Mesendoderm (in vitro differentiated cells): ENCODE results near the gene HEPHL1.

Experiments used
- DNase-seq: peaks from one replicate; pipeline ENCODE4 v3.0.0; 2013
- H2AK5ac ChIP-seq: 2 replicates; pipeline ENCODE4 v1.6.1; 2013; ENCODE audit warnings: low read length, inconsistent platforms
- H2BK120ac ChIP-seq: 2 replicates; pipeline ENCODE4 v1.6.1; 2013; ENCODE audit warnings: low read depth, mild to moderate bottlenecking, low read length, moderate library complexity, mixed read lengths
- H2BK15ac ChIP-seq: replicated peaks from 2 replicates; pipeline ENCODE4 v1.6.1; 2013; ENCODE audit warnings: low read depth, mild to moderate bottlenecking, moderate library complexity
- H2BK5ac ChIP-seq: 2 replicates; pipeline ENCODE4 v1.6.1; 2013; ENCODE audit warnings: low read length, inconsistent platforms
- H3K18ac ChIP-seq: 2 replicates; pipeline ENCODE4 v1.6.1; 2013; ENCODE audit warnings: mild to moderate bottlenecking, low read length, mixed read lengths
- H3K23ac ChIP-seq: one replicate; pipeline ENCODE4 v1.6.1; 2013; ENCODE audit warnings: low read length
- H3K27ac ChIP-seq: 2 replicates; pipeline ENCODE4 v1.5.1; 2013; ENCODE audit warnings: low read depth, mild to moderate bottlenecking, inconsistent platforms, low read length, moderate library complexity
- H3K27me3 ChIP-seq: 2 replicates; pipeline ENCODE4 v1.6.1; 2013; ENCODE audit warnings: low read length, control low read depth, mild to moderate bottlenecking, inconsistent platforms; ENCODE audit not compliant: insufficient read depth, poor library complexity
- H3K36me3 ChIP-seq: 2 replicates; pipeline ENCODE4 v1.6.1; 2013; ENCODE audit warnings: low read length, inconsistent platforms; ENCODE audit not compliant: control insufficient read depth, insufficient read depth
- H3K4ac ChIP-seq: one replicate; pipeline ENCODE4 v1.6.1; 2013; ENCODE audit warnings: low read depth, mild to moderate bottlenecking, low read length, moderate library complexity
- H3K4me1 ChIP-seq: 2 replicates; pipeline ENCODE4 v1.6.1; 2013; ENCODE audit warnings: low read depth, low read length, inconsistent platforms; ENCODE audit not compliant: control insufficient read depth
- H3K4me2 ChIP-seq: 2 replicates; pipeline ENCODE4 v1.6.1; 2013; ENCODE audit warnings: low read length
- H3K4me3 ChIP-seq: 2 replicates; pipeline ENCODE4 v1.5.1; 2013; ENCODE audit warnings: mild to moderate bottlenecking, low read length
- H3K56ac ChIP-seq: one replicate; pipeline ENCODE4 v1.6.1; 2013; ENCODE audit warnings: low read length
- H3K79me1 ChIP-seq: 2 replicates; pipeline ENCODE4 v1.6.1; 2013; ENCODE audit warnings: low read length, inconsistent platforms
- H3K79me2 ChIP-seq: 2 replicates; pipeline ENCODE4 v1.6.1; 2013; ENCODE audit warnings: mild to moderate bottlenecking, low read length; ENCODE audit not compliant: control insufficient read depth, insufficient read depth
- H3K9ac ChIP-seq: 2 replicates; pipeline ENCODE4 v1.6.1; 2013; ENCODE audit warnings: low read length, inconsistent platforms
- H4K5ac ChIP-seq: one replicate; pipeline ENCODE4 v1.6.1; 2013; ENCODE audit warnings: low read length
- H4K8ac ChIP-seq: one replicate; pipeline ENCODE4 v1.6.1; 2013; ENCODE audit warnings: low read depth, mild to moderate bottlenecking, control low read depth, low read length, moderate library complexity
- WGBS: extraction: QIAGEN DNeasy Blood & Tissue Kit; methylation state at CpG from one replicate; pipeline ENCODE4 v1.1.7; 2013; ENCODE audit warnings: low lambda C conversion rate, missing lambda C conversion rate; ENCODE audit not compliant: insufficient coverage; ENCODE audit errors: extremely low coverage; 5-methylcytosine and 5-hydroxymethylcytosine counted together

HEPHL1 gene

DNA sequence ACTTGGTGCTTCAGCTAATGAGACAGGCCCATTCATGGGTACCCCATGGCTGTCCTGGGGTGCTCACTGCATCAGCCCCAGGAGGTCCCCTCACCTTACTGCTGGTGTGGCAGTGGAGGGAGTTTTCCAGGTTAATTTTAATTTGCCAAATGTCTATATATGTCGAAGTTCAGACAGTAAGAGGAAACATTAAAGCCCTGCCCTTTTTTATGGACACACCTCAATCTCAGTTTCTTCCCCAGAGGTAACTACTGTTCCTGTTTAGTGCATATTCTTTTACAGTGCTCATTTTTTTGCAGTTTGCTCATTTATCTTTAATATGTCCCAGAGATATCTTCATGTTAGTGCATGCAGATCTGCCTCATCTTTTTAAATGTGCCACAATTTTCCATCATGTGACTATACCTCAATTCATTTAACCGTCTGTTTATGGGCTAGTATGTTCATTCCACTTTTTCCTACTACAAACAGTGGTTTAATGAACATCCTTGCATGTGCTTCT, 119.1 kb downstream of the HEPHL1 start:
- H3K27me3 ChIP-seq: no peaks in the 10 kb centered on the region
- no peak overlapping the region for H4K5ac ChIP-seq
- no peak overlapping the region for H3K56ac ChIP-seq
- H3K4me3 ChIP-seq: no peak overlapping the region
- no peak overlapping the region for H3K4ac ChIP-seq
- peaks cover 27% of the 10 kb centered on the region for H3K79me1 ChIP-seq
- no peak overlapping the region for H2BK5ac ChIP-seq
- H4K8ac ChIP-seq: no peak overlapping the region
- no peak overlapping the region for H3K9ac ChIP-seq
- no peak overlapping the region for H3K23ac ChIP-seq
- no peak overlapping the region for H3K4me2 ChIP-seq
- H3K4me1 ChIP-seq: peaks cover 8% of the 10 kb centered on the region
- H3K27ac ChIP-seq: no peak overlapping the region
- H2BK120ac ChIP-seq: no peak overlapping the region
- no peaks in the 10 kb centered on the region for H3K36me3 ChIP-seq
- no CpG with 5 or more reads among the region's 2 CpGs for WGBS
- no peak overlapping the region for H2BK15ac ChIP-seq
- peaks cover 76% of the 10 kb centered on the region for H3K79me2 ChIP-seq
- no peak overlapping the region for H3K18ac ChIP-seq
- no peak overlapping the region for H2AK5ac ChIP-seq
- no peak for DNase-seq

GRCh38 chr11:94141511-94142307, 120.6 kb downstream of the HEPHL1 start:
- H3K4ac ChIP-seq: no peak overlapping the region
- H3K4me2 ChIP-seq: no peak overlapping the region
- no peak overlapping the region for H3K18ac ChIP-seq
- peaks cover 29% of the 10 kb centered on the region for H3K79me1 ChIP-seq
- H3K56ac ChIP-seq: peak overlapping the region; percentile 4
- H3K23ac ChIP-seq: no peak overlapping the region
- H4K8ac ChIP-seq: no peak overlapping the region
- DNase-seq: peak; percentile 29
- H3K4me1 ChIP-seq: peaks cover 8% of the 10 kb centered on the region
- H3K79me2 ChIP-seq: peaks cover 78% of the 10 kb centered on the region
- H2BK120ac ChIP-seq: no peak overlapping the region
- no peaks in the 10 kb centered on the region for H3K27me3 ChIP-seq
- no CpG with 5 or more reads among the region's 12 CpGs for WGBS
- H4K5ac ChIP-seq: no peak overlapping the region
- H2BK5ac ChIP-seq: no peak overlapping the region
- no peak overlapping the region for H2BK15ac ChIP-seq
- H3K4me3 ChIP-seq: no peak overlapping the region
- no peak overlapping the region for H2AK5ac ChIP-seq
- H3K9ac ChIP-seq: no peak overlapping the region
- H3K27ac ChIP-seq: no peak overlapping the region
- no peaks in the 10 kb centered on the region for H3K36me3 ChIP-seq

- H3K4me3 ChIP-seq: no peak overlapping the region
- DNase-seq: peak; percentile 68
- H2BK120ac ChIP-seq: no peak overlapping the region
- H3K79me2 ChIP-seq: peaks cover 76% of the 10 kb centered on the region
- no peak overlapping the region for H3K18ac ChIP-seq
- no peak overlapping the region for H2AK5ac ChIP-seq
- H4K5ac ChIP-seq: no peak overlapping the region
- H3K4me2 ChIP-seq: no peak overlapping the region
- H3K56ac ChIP-seq: peak overlapping the region; percentile 4
- H2BK15ac ChIP-seq: no peak overlapping the region
- H3K9ac ChIP-seq: no peak overlapping the region
- H3K27me3 ChIP-seq: no peaks in the 10 kb centered on the region
- no CpG with 5 or more reads among the region's 7 CpGs for WGBS
- no peak overlapping the region for H3K27ac ChIP-seq
- H4K8ac ChIP-seq: no peak overlapping the region
- peaks cover 31% of the 10 kb centered on the region for H3K79me1 ChIP-seq
- no peak overlapping the region for H2BK5ac ChIP-seq
- no peak overlapping the region for H3K23ac ChIP-seq
- no peak overlapping the region for H3K4ac ChIP-seq
- peaks cover 8% of the 10 kb centered on the region for H3K4me1 ChIP-seq
- H3K36me3 ChIP-seq: no peaks in the 10 kb centered on the region
Observed at GRCh38 chr11:94142308-94143281, 121.4 kb downstream of the HEPHL1 start.

GRCh38 chr11:94144216-94144615, 123.1 kb downstream of the HEPHL1 start:
- no peak overlapping the region for H2BK15ac ChIP-seq
- no peak overlapping the region for H3K56ac ChIP-seq
- no peaks in the 10 kb centered on the region for H3K27me3 ChIP-seq
- H3K79me2 ChIP-seq: peaks cover 83% of the 10 kb centered on the region
- H3K4me2 ChIP-seq: no peak overlapping the region
- no peak overlapping the region for H4K8ac ChIP-seq
- no peak overlapping the region for H3K9ac ChIP-seq
- no peak overlapping the region for H4K5ac ChIP-seq
- no peak overlapping the region for H3K4me3 ChIP-seq
- H2BK5ac ChIP-seq: no peak overlapping the region
- no peaks in the 10 kb centered on the region for H3K36me3 ChIP-seq
- H3K4me1 ChIP-seq: peaks cover 8% of the 10 kb centered on the region
- no peak overlapping the region for H3K18ac ChIP-seq
- H3K27ac ChIP-seq: no peak overlapping the region
- WGBS: no CpG with 5 or more reads among the region's 3 CpGs
- DNase-seq: peak; percentile 68
- H3K4ac ChIP-seq: no peak overlapping the region
- H3K79me1 ChIP-seq: peaks cover 32% of the 10 kb centered on the region
- no peak overlapping the region for H2BK120ac ChIP-seq
- H3K23ac ChIP-seq: no peak overlapping the region
- H2AK5ac ChIP-seq: no peak overlapping the region

DNA sequence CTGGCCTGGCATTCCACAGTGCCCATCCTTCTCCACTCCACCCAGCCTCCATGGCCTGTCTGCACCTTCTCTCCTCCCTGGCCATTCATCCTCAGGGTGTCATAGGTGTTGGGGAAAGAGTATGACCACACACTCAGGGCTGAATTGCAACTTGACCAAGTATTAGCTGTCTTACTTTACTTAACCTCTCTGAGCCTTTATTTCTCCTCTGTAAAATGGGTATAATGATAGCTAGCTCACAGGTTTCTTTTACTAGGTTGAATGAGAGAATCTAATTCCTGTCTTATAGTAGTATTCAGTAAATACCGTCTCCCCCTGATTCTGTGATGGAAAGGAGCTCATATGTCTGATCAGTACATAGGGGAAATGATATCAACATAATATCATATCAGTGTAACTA, 123.5 kb downstream of the HEPHL1 start:
- Histone ChIP-seq H3K79me2 (peaks cover 84% of the 10 kb centered on the region), H3K27ac (no peak overlapping the region), H3K23ac (no peak overlapping the region), H4K8ac (no peak overlapping the region), H3K27me3 (no peaks in the 10 kb centered on the region), H3K56ac (no peak overlapping the region), H3K36me3 (no peaks in the 10 kb centered on the region), H3K4me2 (no peak overlapping the region), H2BK5ac (no peak overlapping the region), H2BK15ac (no peak overlapping the region), H3K9ac (no peak overlapping the region), H3K4me3 (no peak overlapping the region), H3K79me1 (peaks cover 35% of the 10 kb centered on the region), H2BK120ac (no peak overlapping the region), H4K5ac (no peak overlapping the region), H3K4ac (no peak overlapping the region), H3K18ac (no peak overlapping the region), H2AK5ac (no peak overlapping the region), H3K4me1 (peaks cover 8% of the 10 kb centered on the region)
- WGBS: no CpG with 5 or more reads among the region's 1 CpG
- DNase-seq: no peak
